ENCODE results near the gene GALNT15. TPM values are rescaled to one million over a fixed set of nuclear protein-coding genes. Genes with fewer than 3 reads are reported as not detected.

The GALNT15 gene
- total RNA-seq, 3 donors from 2014 or later = 68.5 to 492 (median 215) TPM

DNA sequence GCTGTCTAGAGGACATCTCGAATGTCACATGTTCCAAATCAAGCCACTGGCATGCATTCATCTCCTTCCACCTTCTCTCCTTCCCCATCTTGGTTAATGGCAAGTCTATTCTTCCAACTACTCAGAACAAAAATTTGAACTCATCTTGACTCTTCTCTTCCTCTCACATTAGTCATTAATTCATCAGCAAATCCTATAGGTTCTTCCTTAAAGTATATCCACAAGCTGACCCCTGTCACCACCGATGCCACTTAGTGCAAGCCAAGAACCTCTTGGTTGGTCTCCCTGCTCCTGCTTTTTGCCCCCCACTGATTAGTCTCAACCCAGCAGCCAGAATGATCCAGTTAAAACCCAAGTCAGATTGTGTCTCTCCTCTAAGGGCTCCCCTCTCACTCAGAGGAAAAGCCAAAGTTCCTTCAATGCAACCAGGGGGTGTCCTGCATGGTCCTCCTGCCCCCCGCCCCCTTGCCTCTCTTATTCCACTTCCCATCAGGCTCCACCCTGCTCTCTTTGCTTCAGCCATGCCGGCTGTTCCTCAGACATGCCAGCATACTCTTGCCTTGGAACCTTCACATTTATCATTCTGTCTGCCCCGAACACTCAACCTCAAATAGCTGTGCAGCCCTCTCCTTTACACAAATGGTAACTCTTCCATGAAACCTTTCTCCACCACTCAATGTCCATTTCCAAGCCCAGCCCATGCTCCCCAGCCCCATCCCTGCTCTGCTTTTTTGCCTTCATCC, 1.0 kb upstream of the GALNT15 start:
- Histone ChIP-seq H3K4me3 (peak overlapping the region; percentile 43 to 71 (median 69)), H3K27ac (peak overlapping the region; percentile 56 to 84), H3K27me3 (no peaks in the 10 kb centered on the region), H3K9me3 (no peaks in the 10 kb centered on the region), H3K36me3 (no peaks in the 10 kb centered on the region), H3K4me1 (peaks cover 5 to 9% of the 10 kb centered on the region in 2 donors)
- DNase-seq (ENCODE audit: low spot score in 2 of 2) = no peak
- intact Hi-C loops (cut with DNase I; ENCODE audit: low total_unique reads) = no loop called here
- TF ChIP-seq POLR2A (IDR thresholded peaks at IDR 0.05) (no peak), POLR2AphosphoS5 (IDR thresholded peaks at IDR 0.05) (no peak), CTCF (IDR thresholded peaks at IDR 0.05) (no peak)

GRCh38 chr3:16174026-16174355, 489 bp upstream of the GALNT15 start:
- intact Hi-C loops (cut with DNase I; ENCODE audit: low total_unique reads) = no loop called here
- Histone ChIP-seq H3K36me3 (no peaks in the 10 kb centered on the region), H3K27me3 (no peaks in the 10 kb centered on the region), H3K4me3 (peak overlapping the region; percentile 43 to 71 (median 69)), H3K9me3 (no peaks in the 10 kb centered on the region), H3K4me1 (peaks cover 5 to 9% of the 10 kb centered on the region in 2 donors), H3K27ac (peak overlapping the region; percentile 56 to 84)
- TF ChIP-seq POLR2A (IDR thresholded peaks at IDR 0.05) (no peak), POLR2AphosphoS5 (IDR thresholded peaks at IDR 0.05) (no peak), CTCF (IDR thresholded peaks at IDR 0.05) (no peak)
- no peak for DNase-seq (ENCODE audit: low spot score in 2 of 2)

DNA sequence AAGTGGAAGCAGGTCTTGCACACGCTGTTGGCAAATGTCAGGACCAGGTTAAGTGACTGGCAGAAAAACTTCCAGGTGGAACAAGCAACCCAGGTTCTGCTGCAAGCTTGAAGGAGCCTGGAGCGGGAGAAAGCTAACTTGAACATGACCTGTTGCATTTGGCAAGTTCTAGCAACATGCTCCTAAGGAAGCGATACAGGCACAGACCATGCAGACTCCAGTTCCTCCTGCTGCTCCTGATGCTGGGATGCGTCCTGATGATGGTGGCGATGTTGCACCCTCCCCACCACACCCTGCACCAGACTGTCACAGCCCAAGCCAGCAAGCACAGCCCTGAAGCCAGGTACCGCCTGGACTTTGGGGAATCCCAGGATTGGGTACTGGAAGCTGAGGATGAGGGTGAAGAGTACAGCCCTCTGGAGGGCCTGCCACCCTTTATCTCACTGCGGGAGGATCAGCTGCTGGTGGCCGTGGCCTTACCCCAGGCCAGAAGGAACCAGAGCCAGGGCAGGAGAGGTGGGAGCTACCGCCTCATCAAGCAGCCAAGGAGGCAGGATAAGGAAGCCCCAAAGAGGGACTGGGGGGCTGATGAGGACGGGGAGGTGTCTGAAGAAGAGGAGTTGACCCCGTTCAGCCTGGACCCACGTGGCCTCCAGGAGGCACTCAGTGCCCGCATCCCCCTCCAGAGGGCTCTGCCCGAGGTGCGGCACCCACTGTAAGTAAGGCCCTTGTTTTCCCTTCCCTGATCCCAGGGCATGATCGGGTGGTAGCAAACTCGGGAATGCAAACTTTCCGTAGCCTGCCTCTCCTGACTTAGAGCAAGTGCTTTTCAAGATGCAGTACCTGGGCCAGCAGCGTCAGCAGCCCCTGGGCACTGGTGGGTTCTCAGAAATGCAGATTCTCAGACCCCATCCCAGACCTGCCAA, 759 bp downstream of the GALNT15 start:
- H3K27ac ChIP-seq = peak overlapping the region; percentile 56 to 84
- H3K36me3 ChIP-seq = no peaks in the 10 kb centered on the region
- intact Hi-C loops (cut with DNase I; ENCODE audit: low total_unique reads) = loop anchor here (5.0 kb wide), 1 partner anchor 113 kb away; no protein-coding TSS in a partner anchor
- H3K27me3 ChIP-seq = no peaks in the 10 kb centered on the region
- peaks cover 5 to 9% of the 10 kb centered on the region in 2 donors for H3K4me1 ChIP-seq
- no peak for DNase-seq (ENCODE audit: low spot score in 2 of 2)
- TF ChIP-seq POLR2A (IDR thresholded peaks at IDR 0.05) = no peak
- H3K4me3 ChIP-seq = peak overlapping the region; percentile 43 to 71 (median 69)
- H3K9me3 ChIP-seq = no peaks in the 10 kb centered on the region

DNA sequence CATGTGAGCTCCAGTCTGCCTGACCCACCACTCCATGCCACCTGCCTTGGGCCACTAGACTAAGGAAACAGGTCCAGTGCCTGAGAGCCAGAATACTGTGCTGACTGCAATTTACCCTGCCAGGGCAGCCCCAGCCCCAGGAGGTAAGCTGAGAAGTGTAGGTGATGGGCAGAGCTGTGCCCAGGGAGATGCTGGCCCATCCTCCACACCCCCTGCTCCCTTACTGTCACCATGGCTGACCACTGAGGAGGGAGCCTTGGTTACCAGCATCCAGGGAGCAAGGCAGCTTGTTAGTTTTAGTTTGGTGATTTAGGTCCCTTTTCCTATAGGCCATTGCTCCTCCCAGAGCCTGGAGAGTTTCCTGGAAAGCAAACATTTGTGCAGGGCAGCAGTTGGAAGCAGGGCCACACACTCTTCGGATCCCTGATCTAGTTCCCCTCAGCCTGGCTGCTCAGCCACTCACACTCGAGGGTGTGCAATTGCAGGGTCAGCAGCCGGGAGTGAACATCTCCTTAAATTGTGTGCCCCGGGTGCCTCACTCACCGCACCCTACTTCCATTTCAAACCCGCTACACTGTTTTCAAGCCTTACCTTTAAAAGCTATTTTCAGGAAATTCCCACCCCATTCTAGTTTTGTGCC, 2.0 kb downstream of the GALNT15 start:
- Histone ChIP-seq H3K9me3 (no peaks in the 10 kb centered on the region), H3K4me1 (peaks cover 5 to 9% of the 10 kb centered on the region in 2 donors), H3K4me3 (peak overlapping the region; percentile 43 to 71 (median 69)), H3K27ac (peak overlapping the region; percentile 56 to 84), H3K36me3 (no peaks in the 10 kb centered on the region), H3K27me3 (no peaks in the 10 kb centered on the region)
- no peak for DNase-seq (ENCODE audit: low spot score in 2 of 2)
- intact Hi-C loops (cut with DNase I; ENCODE audit: low total_unique reads) = loop anchor here (5.0 kb wide), 1 partner anchor 114 kb away; no protein-coding TSS in a partner anchor
- TF ChIP-seq POLR2AphosphoS5 (IDR thresholded peaks at IDR 0.05) (peak in 1 of 3 donors; percentile 12), CTCF (IDR thresholded peaks at IDR 0.05) (no peak), POLR2A (IDR thresholded peaks at IDR 0.05) (no peak)

- no peak for DNase-seq (ENCODE audit: low spot score in 2 of 2)
- no peaks in the 10 kb centered on the region for H3K36me3 ChIP-seq
- TF ChIP-seq POLR2AphosphoS5 (IDR thresholded peaks at IDR 0.05) (no peak), CTCF (IDR thresholded peaks at IDR 0.05) (no peak), POLR2A (IDR thresholded peaks at IDR 0.05) (no peak)
- H3K4me1 ChIP-seq = peaks cover 5 to 9% of the 10 kb centered on the region in 2 donors
- H3K9me3 ChIP-seq = no peaks in the 10 kb centered on the region
- peak overlapping the region in 1 of 2 donors; percentile 84 for H3K27ac ChIP-seq
- peak overlapping the region; percentile 43 to 71 (median 69) for H3K4me3 ChIP-seq
- H3K27me3 ChIP-seq = no peaks in the 10 kb centered on the region
- intact Hi-C loops (cut with DNase I; ENCODE audit: low total_unique reads) = loop anchor here (5.0 kb wide), 1 partner anchor 115 kb away; no protein-coding TSS in a partner anchor
Measured at GRCh38 chr3:16177382-16177781, 2.9 kb downstream of the GALNT15 start.

Data from breast epithelium (tissue), 4 donors.